ENCODE measurements around the gene USP34. TPM values are rescaled to one million over a fixed set of nuclear protein-coding genes. Genes with fewer than 3 reads are reported as not detected.
A peak's percentile ranks its signal among the peaks of the same experiment; 100 is the strongest.

Gene USP34
- total RNA-seq, 1 experiment from 2014 or later = 76.3 TPM

DNA sequence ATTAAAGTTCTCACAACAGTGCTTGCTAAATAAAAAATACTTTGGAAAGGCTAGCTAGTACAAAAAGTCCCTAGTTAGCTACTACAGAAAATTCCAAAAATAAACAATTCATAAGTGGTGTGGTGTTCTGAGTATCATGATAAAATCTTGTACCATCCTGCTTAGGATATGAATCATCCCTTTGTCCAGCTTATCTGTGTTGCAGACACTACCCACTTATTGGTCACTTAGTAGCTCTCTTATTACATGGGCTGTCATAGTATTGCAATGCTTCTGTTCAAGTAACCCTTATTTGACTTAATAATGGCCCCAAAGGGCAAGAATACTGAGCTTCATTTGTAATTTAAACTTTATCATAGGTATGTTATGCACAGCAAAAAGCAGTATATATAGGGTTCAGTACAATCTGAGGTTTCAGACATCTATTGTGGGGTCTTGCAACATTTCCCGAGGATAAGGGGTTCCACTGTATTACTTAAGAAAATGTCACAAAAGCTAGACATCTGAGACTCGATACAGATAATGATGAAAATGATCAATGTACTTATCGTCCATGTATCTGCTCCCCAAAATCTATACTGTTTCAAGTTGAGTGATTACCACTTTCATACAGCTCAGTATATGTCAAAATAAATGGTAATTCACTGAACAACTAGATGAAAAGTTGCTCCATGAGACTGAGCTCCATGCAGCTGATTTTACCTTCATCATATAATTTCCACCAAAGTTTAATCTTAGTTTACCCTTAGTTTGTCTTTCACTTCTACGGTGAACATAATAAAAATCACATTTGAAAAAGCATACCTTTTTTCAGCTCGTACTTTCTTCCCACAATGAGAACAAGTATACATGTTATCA, 215.1 kb downstream of the USP34 start:
- Histone ChIP-seq H3K27me3 (ENCODE audit: insufficient read depth, low read length) (no peaks in the 10 kb centered on the region), H3K36me3 (ENCODE audit: control insufficient read depth in 1 of 2, insufficient read depth in 2 of 2, low read length in 2 of 2) (peaks cover 12 to 28% of the 10 kb centered on the region in 2 experiments), H3K4me2 (ENCODE audit: low read length) (no peak overlapping the region), H3K27ac (ENCODE audit: low read depth, low read length) (no peak overlapping the region), H3K4me1 (ENCODE audit: control insufficient read depth in 1 of 2, insufficient read depth in 2 of 2, low read length in 2 of 2) (no peaks in the 10 kb centered on the region), H4K20me1 (ENCODE audit: insufficient read depth) (0 out of 2 replicates have a peak, but pooled peaks cover 3% of the 10 kb centered on the region), H3K9me3 (ENCODE audit: control insufficient read depth in 1 of 2, insufficient read depth in 1 of 2, low read depth in 1 of 2, low read length in 2 of 2) (no peaks in the 10 kb centered on the region), H2AFZ (ENCODE audit: low read depth, low read length, poor library complexity, severe bottlenecking) (no peak overlapping the region), H3K4me3 (replicated peaks in 1 of 2; ENCODE audit: low read depth in 1 of 2, low read length in 2 of 2) (no peak overlapping the region), H3K9ac (ENCODE audit: low read length) (no peak overlapping the region), H3K79me2 (ENCODE audit: insufficient read depth, low read length) (no peaks in the 10 kb centered on the region), H3K9me2 (ENCODE audit: insufficient read depth) (no peaks in the 10 kb centered on the region)
- TF ChIP-seq JUND (IDR thresholded peaks at IDR 0.05) = no peak
- TF ChIP-seq, protein P1, sequence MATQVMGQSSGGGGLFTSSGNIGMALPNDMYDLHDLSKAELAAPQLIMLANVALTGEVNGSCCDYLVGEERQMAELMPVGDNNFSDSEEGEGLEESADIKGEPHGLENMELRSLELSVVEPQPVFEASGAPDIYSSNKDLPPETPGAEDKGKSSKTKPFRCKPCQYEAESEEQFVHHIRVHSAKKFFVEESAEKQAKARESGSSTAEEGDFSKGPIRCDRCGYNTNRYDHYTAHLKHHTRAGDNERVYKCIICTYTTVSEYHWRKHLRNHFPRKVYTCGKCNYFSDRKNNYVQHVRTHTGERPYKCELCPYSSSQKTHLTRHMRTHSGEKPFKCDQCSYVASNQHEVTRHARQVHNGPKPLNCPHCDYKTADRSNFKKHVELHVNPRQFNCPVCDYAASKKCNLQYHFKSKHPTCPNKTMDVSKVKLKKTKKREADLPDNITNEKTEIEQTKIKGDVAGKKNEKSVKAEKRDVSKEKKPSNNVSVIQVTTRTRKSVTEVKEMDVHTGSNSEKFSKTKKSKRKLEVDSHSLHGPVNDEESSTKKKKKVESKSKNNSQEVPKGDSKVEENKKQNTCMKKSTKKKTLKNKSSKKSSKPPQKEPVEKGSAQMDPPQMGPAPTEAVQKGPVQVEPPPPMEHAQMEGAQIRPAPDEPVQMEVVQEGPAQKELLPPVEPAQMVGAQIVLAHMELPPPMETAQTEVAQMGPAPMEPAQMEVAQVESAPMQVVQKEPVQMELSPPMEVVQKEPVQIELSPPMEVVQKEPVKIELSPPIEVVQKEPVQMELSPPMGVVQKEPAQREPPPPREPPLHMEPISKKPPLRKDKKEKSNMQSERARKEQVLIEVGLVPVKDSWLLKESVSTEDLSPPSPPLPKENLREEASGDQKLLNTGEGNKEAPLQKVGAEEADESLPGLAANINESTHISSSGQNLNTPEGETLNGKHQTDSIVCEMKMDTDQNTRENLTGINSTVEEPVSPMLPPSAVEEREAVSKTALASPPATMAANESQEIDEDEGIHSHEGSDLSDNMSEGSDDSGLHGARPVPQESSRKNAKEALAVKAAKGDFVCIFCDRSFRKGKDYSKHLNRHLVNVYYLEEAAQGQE (IDR thresholded peaks at IDR 0.05; ENCODE audit: low read depth) = no peak
- intact Hi-C loops (cut with micrococcal nuclease) = no loop called here
- RAD21 ChIA-PET (ENCODE audit: low non-redundant PET in 1 of 2, low total read pairs in 2 of 2, uncharacterized antibody in 2 of 2, unreplicated experiment in 2 of 2) = no interaction called here
- ATAC-seq = no peak; the same call in 1 of the 2 replicates
- CTCF ChIA-PET = interaction anchor here (0.6 kb wide), 1 partner anchor 44 kb away, joined by 3 read pairs; no protein-coding TSS in a partner anchor
- DNase-seq (ENCODE audit: low read depth, low spot score) = no peak
- POLR2A ChIA-PET = interaction anchor here (1.1 kb wide), 1 partner anchor 73 kb away, joined by 3 read pairs; no protein-coding TSS in a partner anchor
- TSS peak; percentile 15 for BruUV-seq (replicated peaks)

DNA sequence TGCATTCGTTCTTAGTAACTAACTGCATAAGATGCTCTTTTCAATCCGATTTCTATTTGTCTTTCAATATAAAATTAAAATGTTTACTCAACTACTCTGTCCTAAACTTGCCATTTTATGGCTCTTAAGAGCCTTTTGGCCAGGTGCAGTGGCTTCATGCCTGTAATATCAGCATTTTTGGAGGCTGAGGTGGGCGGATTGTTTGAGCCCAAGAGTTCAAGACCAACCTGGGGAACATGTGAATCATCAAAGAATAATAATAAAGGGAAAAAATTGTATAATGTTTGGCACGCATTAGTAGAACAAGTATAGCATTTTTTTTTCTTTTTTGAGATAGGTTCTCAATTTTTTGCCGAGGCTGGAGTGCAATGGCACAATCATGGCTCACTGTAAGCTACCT, 216.4 kb downstream of the USP34 start:
- no peak for TF ChIP-seq EGR1 (IDR thresholded peaks at IDR 0.05; ENCODE audit: low read depth)
- no peak for TF ChIP-seq JUND (IDR thresholded peaks at IDR 0.05)
- TF ChIP-seq, protein P1 (IDR thresholded peaks at IDR 0.05; ENCODE audit: low read depth) = no peak
- no peak for TF ChIP-seq YY1 (IDR thresholded peaks at IDR 0.05; ENCODE audit: extremely low read depth, insufficient replicate concordance, low read depth, low read length)
- TF ChIP-seq EZH2 (IDR thresholded peaks at IDR 0.05) = no peak
- TF ChIP-seq, protein P2, sequence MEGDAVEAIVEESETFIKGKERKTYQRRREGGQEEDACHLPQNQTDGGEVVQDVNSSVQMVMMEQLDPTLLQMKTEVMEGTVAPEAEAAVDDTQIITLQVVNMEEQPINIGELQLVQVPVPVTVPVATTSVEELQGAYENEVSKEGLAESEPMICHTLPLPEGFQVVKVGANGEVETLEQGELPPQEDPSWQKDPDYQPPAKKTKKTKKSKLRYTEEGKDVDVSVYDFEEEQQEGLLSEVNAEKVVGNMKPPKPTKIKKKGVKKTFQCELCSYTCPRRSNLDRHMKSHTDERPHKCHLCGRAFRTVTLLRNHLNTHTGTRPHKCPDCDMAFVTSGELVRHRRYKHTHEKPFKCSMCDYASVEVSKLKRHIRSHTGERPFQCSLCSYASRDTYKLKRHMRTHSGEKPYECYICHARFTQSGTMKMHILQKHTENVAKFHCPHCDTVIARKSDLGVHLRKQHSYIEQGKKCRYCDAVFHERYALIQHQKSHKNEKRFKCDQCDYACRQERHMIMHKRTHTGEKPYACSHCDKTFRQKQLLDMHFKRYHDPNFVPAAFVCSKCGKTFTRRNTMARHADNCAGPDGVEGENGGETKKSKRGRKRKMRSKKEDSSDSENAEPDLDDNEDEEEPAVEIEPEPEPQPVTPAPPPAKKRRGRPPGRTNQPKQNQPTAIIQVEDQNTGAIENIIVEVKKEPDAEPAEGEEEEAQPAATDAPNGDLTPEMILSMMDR (IDR thresholded peaks at IDR 0.05 in 2 of 3, conservative IDR thresholded peaks at IDR 0.05 in 1 of 3; ENCODE audit: borderline replicate concordance in 1 of 3, insufficient read depth in 1 of 3, low read depth in 2 of 3, low read length in 2 of 3) = no peak
- H3K27ac ChIP-seq (ENCODE audit: low read depth, low read length) = no peak overlapping the region
- no peak overlapping the region for H3K4me2 ChIP-seq (ENCODE audit: low read length)
- H2AFZ ChIP-seq (ENCODE audit: low read depth, low read length, poor library complexity, severe bottlenecking) = no peak overlapping the region
- POLR2A ChIA-PET = interaction anchor here (1.1 kb wide), 1 partner anchor 74 kb away, joined by 3 read pairs; no protein-coding TSS in a partner anchor
- ATAC-seq (no peak), DNase-seq (ENCODE audit: low read depth, low spot score) (no peak)
- no peak overlapping the region for H3K4me3 ChIP-seq (replicated peaks in 1 of 2; ENCODE audit: low read depth in 1 of 2, low read length in 2 of 2)
- intact Hi-C loops (cut with micrococcal nuclease) = no loop called here
- H3K36me3 ChIP-seq (ENCODE audit: control insufficient read depth in 1 of 2, insufficient read depth in 2 of 2, low read length in 2 of 2) = peaks cover 12 to 25% of the 10 kb centered on the region in 2 experiments; a peak in 3 of 4 replicates
- H3K4me1 ChIP-seq (ENCODE audit: control insufficient read depth in 1 of 2, insufficient read depth in 2 of 2, low read length in 2 of 2) = no peaks in the 10 kb centered on the region
- no TSS peak for BruUV-seq (replicated peaks)
- RAD21 ChIA-PET (ENCODE audit: low non-redundant PET in 1 of 2, low total read pairs in 2 of 2, uncharacterized antibody in 2 of 2, unreplicated experiment in 2 of 2) = no interaction called here
- CTCF ChIA-PET = no interaction called here
- no peaks in the 10 kb centered on the region for H3K27me3 ChIP-seq (ENCODE audit: insufficient read depth, low read length)
- H3K9me2 ChIP-seq (ENCODE audit: insufficient read depth) = no peaks in the 10 kb centered on the region
- H4K20me1 ChIP-seq (ENCODE audit: insufficient read depth) = 0 out of 2 replicates have a peak, but pooled peaks cover 3% of the 10 kb centered on the region
- no peaks in the 10 kb centered on the region for H3K79me2 ChIP-seq (ENCODE audit: insufficient read depth, low read length)
- no peaks in the 10 kb centered on the region for H3K9me3 ChIP-seq (ENCODE audit: control insufficient read depth in 1 of 2, insufficient read depth in 1 of 2, low read depth in 1 of 2, low read length in 2 of 2)
- no peak overlapping the region for H3K9ac ChIP-seq (ENCODE audit: low read length)

Measured in HCT116 (cell line).